HUES6 (cell line): Measurements from ENCODE around the gene CTF1.

Source experiments
- H3K27ac ChIP-seq: 2 replicates; pipeline ENCODE4 v1.7.0; 2013; ENCODE audit warnings: low read depth, mild to moderate bottlenecking, low read length, inconsistent platforms
- H3K27me3 ChIP-seq: 2 replicates; pipeline ENCODE4 v1.6.1; 2013; ENCODE audit warnings: low read length; ENCODE audit not compliant: control insufficient read depth, insufficient read depth
- H3K36me3 ChIP-seq: 2 replicates; pipeline ENCODE4 v1.6.1; 2013; ENCODE audit warnings: low read length; ENCODE audit not compliant: control insufficient read depth, insufficient read depth
- H3K4me1 ChIP-seq: 2 replicates; pipeline ENCODE4 v1.6.1; 2013; ENCODE audit warnings: low read length; ENCODE audit not compliant: control insufficient read depth, insufficient read depth
- H3K4me3 ChIP-seq: 2 replicates; pipeline ENCODE4 v1.5.1; 2013; ENCODE audit warnings: low read depth, low read length
- H3K9ac ChIP-seq: one replicate; pipeline ENCODE4 v1.6.1; 2013; ENCODE audit warnings: mild to moderate bottlenecking, low read length
- H3K9me3 ChIP-seq: 2 replicates; pipeline ENCODE4 v1.6.1; 2013; ENCODE audit warnings: low read depth, low read length; ENCODE audit not compliant: control insufficient read depth, insufficient read depth

The CTF1 gene

GRCh38 chr16:30950516-30951065 is 54.2 kb downstream of the CTF1 start:
- Histone ChIP-seq H3K36me3 (peaks cover 9% of the 10 kb centered on the region), H3K4me1 (peaks cover 23% of the 10 kb centered on the region), H3K27ac (no peak overlapping the region), H3K27me3 (no peaks in the 10 kb centered on the region), H3K4me3 (peak overlapping the region; percentile 75), H3K9ac (peak overlapping the region; percentile 20), H3K9me3 (no peaks in the 10 kb centered on the region)

GRCh38 chr16:30951193-30951592 is 54.8 kb downstream of the CTF1 start:
- H3K9ac ChIP-seq = no peak overlapping the region
- peaks cover 9% of the 10 kb centered on the region for H3K36me3 ChIP-seq
- no peaks in the 10 kb centered on the region for H3K9me3 ChIP-seq
- H3K27ac ChIP-seq = no peak overlapping the region
- H3K27me3 ChIP-seq = no peaks in the 10 kb centered on the region
- H3K4me1 ChIP-seq = peaks cover 23% of the 10 kb centered on the region
- no peak overlapping the region for H3K4me3 ChIP-seq

GRCh38 chr16:30951750-30952149 is 55.3 kb downstream of the CTF1 start:
- no peaks in the 10 kb centered on the region for H3K27me3 ChIP-seq
- no peak overlapping the region for H3K4me3 ChIP-seq
- H3K9ac ChIP-seq = no peak overlapping the region
- H3K4me1 ChIP-seq = peaks cover 19% of the 10 kb centered on the region
- H3K27ac ChIP-seq = no peak overlapping the region
- no peaks in the 10 kb centered on the region for H3K9me3 ChIP-seq
- peaks cover 5% of the 10 kb centered on the region for H3K36me3 ChIP-seq

- Histone ChIP-seq H3K27ac (no peak overlapping the region), H3K36me3 (no peaks in the 10 kb centered on the region)
Observed at GRCh38 chr16:30953111-30953510, 56.7 kb downstream of the CTF1 start.

More at GRCh38 chr16:30953111-30953510, 56.7 kb downstream of the CTF1 start:
- no peaks in the 10 kb centered on the region for H3K27me3 ChIP-seq
- H3K4me3 ChIP-seq = no peak overlapping the region
- no peaks in the 10 kb centered on the region for H3K9me3 ChIP-seq
- peaks cover 14% of the 10 kb centered on the region for H3K4me1 ChIP-seq
- H3K9ac ChIP-seq = no peak overlapping the region
